GM20431 (cell line): ENCODE data around the gene THAP4.
"Not testable (repeated sequence)": the region's sequence is repeated elsewhere in the genome, so short reads cannot be mapped to it uniquely, and the experiment has no call there.

Experiments
- in situ Hi-C: fragments of 300-500 bp; cut with MseI, MboI; formaldehyde crosslinking; loops from one replicate; pipeline ENCODE4 v1.15.0; 2020; ENCODE audit warnings: low sequenced_read_pairs; ENCODE audit not compliant: unreplicated experiment

THAP4 gene

DNA sequence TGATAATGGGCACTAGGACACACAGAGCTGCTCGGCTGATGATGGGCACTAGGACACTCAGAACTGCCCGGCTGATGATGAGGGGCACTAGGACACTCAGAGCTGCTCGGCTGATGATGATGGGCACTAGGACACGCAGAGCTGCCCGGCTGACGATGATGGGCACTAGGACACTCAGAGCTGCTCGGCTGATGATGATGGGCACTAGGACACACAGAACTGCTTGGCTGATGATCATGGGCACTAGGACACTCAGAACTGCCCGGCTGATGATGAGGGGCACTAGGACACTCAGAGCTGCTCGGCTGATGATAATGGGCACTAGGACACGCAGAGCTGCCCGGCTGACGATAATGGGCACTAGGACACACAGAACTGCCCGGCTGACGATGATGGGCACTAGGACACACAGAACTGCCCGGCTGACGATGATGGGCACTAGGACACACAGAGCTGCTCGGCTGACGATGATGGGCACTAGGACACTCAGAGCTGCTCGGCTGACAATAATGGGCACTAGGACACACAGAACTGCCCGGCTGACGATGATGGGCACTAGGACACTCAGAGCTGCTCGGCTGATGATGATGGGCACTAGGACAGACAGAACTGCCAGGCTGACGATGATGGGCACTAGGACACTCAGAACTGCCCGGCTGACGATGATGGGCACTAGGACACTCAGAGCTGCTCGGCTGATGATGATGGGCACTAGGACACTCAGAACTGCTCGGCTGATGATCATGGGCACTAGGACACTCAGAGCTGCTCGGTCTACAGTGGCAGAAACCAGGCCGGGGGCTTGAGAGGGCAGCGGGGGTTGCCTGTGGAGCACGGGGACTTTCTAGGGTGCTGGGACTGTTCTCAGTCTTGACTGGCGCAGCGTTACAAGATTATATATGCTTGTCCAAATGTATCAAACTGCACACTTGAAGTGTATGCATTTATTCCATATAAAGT lies 46.2 kb downstream of the THAP4 start:
- in situ Hi-C loops, result not testable (repeated sequence)

DNA sequence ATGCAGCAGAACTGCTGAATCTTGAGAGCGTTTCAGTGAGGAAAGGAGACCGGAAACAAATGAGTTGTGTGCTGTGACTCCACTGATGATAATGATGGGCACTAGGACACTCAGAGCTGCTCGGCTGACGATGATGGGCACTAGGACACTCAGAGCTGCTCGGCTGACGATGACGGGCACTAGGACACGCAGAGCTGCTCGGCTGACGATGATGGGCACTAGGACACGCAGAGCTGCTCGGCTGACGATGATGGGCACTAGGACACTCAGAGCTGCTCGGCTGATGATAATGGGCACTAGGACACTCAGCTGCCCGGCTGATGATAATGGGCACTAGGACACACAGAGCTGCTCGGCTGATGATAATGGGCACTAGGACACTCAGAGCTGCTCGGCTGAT lies 47.1 kb downstream of the THAP4 start:
- in situ Hi-C loops, result not testable (repeated sequence)

- in situ Hi-C loops, result no loop called here
These were observed 50.2 kb downstream of the THAP4 start for GRCh38 chr2:241586564-241587264.

DNA sequence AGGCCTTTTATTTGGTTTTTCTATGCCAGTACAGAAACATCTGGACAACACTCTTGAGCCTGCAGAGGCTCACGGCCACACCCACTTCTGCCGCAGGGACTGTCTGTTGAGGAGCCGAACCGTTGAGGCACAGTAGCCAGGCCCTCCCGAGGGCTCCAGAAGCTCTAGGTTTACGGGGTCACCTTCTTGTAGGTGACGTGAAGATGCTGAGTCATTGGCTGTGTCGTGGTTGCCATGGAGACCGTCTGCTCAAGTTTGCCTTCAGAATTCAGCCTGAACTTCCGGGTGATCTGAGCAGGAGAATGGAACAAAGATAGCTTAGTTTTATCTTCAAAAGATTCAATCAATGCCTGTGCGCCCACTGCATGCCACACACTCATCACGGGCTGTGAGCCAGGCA lies 52.5 kb downstream of the THAP4 start:
- in situ Hi-C loops, result no loop called here

GRCh38 chr2:241582806-241583205 lies 54.2 kb downstream of the THAP4 start:
- in situ Hi-C loops, result no loop called here

GRCh38 chr2:241582328-241582727 lies 54.6 kb downstream of the THAP4 start:
- in situ Hi-C loops, result no loop called here

- in situ Hi-C loops, result no loop called here
These were observed 57.7 kb downstream of the THAP4 start for GRCh38 chr2:241579281-241579680.

DNA sequence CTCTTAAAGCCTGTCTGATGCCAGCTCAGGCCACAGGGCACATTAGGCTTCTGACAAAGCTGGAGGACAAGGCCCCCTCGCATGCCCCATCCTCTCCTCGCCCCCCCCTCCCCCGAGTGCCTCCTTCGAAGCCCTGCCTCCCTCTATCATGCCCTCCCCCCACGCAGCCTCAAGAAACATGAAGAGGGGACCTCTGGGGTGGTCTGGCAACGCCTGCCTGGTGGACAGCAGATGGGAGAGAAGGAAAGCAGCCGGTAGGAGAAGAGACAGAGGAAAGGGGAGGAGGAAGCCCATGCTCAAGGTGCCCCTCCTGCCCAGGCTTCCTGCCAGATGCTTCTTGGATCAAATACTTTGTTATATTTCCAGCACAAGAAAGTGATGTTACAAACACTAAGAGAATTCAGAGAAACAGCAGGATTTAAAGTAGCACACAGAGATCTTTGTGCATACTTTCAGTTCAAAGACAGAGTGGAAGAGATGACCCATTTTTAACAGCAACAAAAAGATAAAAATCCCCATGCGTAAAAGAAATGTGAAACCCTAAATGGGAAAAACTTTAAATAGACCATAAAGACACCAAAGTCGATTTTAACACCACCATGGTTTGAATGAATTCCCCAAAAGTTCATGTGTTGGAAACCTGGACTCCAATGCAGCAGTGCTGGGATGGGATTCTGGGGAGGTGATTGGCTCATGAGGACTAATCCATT lies 59.4 kb downstream of the THAP4 start:
- in situ Hi-C loops, result no loop called here

- in situ Hi-C loops, result no loop called here
These were observed 60.7 kb downstream of the THAP4 start for GRCh38 chr2:241576293-241576654.

DNA sequence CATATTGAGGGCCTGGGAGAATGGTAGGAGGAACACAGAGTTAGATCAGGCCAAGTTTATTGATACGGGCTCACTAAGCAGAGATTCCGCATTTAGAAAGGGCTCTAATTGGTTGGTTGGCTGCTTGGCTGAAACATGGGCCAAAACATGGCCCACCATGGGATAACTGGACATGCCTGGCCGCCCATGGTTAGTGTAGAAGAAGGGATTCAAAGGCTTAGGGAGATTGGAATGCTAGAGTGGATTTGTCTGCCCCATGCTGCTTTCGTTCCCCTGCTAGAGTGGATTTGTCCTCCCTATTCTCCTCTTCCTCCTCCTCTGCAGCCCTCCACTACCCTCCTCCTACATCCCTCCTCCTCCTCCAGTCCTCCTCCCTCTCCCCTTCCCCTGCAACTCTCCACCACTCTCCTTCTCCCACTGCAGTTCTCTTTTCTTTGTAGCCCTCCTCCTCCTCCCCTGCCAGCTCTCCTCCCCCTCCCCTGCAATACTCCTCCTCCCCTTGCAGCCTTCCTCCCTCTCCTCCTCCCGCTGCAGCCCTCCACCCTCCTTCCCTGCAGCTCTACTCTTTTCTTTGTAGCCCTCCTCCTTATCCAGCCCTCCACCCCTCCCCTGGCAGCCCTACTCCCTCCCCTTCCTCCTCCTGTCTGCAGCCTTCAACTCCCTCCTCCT lies 61.2 kb downstream of the THAP4 start:
- in situ Hi-C loops, result no loop called here

DNA sequence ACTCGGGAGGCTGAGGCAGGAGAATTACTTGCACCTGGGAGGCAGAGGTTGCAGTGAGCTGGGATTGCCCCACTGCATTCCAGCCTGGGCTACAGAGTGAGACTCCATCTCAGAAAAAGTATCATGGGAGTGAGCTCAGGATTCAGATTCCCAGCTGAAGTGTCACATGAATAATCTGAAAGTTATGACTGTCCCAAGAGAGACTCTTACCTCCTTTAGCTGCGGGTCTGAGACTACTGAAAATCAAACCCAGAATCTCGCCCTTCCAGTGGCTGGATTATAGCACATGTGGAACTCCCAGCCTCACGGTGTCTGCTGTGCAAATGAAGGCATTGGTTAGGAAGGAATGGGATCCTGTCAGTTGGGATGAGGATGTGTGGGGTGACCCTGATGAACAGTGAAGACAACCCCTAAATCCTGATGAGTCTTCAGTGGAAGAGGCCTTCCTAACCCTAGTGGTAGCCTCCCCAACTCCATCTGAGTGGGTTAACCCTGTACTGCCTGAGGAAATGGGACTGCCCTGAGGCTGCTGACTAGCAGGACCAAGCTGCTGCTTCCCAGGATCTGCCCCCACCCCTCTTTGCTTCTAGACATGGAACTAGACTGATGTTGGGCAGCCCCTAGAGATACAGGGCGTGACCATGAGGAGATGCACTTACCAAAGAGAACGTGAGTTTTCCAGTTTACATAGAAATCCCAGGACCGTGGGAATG lies 61.9 kb downstream of the THAP4 start:
- in situ Hi-C loops, result no loop called here

GRCh38 chr2:241573741-241574140 lies 63.2 kb downstream of the THAP4 start:
- in situ Hi-C loops, result no loop called here

DNA sequence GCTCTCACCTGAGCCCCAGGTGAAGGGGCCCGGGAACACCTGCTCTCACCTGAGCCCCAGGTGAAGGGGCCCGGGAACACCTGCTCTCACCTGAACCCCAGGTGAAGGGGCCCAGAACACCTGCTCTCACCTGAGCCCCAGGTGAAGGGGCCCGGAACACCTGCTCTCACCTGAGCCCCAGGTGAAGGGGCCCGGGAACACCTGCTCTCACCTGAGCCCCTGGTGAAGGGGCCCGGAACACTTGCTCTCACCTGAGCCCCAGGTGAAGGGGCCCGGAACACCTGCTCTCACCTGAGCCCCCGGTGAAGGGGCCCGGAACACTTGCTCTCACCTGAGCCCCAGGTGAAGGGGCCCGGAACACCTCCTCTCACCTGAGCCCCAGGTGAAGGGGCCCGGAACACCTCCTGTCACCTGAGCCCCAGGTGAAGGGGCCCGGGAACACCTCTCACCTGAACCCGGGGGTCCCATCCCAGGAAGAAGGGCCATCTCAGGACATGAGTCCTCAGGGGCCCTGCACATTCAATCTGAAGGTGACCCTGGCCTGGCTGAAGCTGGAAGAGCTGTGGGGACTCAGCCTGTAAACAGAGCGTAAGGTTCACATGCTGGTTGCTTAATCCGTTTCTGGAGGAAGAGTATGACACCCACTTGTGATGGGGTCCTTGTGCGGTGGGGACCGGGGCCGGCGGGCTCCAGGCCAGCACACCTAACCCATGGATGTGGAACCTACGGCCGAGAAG lies 63.9 kb downstream of the THAP4 start:
- in situ Hi-C loops, result not testable (repeated sequence)

DNA sequence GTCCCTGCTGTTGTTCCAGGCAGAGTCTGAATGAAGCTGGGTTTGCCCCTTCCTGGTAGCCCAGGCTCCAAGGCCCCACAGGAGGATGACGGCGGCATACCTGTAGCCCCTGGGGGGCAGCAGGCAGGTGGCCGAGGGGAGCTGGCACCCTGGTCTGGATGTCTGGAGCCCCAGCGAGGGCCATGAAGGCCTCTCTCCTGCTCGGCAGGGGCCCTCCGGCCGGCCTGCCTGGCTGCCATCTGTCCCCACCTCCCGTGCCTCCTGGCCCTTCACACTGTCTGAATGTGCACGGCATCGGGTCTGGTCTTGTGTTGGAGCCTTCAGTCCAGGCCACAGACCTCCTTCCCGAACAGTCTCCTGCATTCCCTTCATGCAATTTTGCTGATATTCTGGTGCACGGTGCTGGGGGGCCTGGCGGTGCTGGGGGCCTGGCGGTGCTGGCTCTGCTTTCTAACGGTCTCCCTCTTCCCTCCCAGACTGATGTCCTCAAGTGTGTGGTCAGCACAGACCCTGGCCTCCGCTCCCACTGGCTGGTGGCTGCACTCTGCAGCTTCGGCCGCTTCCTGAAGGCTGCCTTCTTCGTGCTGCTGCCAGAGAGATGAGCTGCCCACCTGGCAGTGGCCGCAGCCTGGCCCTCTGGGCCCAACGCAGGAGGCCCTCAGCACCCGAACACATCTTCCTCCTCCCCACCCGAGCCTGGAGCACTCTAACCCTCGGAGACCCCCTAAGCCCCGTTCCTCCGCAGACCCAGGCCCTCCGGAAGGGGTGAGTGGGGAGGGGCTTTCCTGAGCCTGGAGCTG lies 64.9 kb downstream of the THAP4 start:
- in situ Hi-C loops, result no loop called here

DNA sequence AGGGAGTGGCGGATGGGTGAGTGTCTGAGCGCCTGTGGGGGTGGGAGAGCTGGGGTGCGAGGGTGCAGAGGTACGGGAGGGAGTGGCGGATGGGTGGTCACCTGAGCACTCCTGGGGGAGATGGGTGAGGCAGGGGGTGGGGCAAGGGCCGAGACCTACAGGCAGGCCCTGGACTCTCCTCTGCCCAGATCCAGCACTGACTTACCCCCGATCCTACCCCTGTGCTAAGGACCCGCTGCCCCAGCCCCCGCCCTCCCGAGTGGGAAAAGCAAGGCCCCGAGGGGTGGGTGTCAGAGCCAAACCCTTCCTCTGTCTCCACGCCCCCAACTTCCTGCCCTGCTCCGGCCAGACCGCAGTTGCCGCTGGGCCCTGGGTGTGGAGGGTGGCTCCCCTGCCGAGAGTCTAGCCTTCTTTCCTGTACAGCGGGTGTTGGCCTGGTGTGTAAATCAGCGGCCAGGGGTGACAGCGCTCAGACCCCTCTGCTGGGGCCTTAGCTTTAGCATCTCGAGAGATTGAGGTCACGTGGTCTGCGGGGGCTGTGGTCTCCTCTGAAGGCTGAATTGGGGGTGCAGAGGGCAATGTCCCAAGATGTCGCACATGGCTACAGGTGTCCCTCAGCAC lies 65.9 kb downstream of the THAP4 start:
- in situ Hi-C loops, result no loop called here

DNA sequence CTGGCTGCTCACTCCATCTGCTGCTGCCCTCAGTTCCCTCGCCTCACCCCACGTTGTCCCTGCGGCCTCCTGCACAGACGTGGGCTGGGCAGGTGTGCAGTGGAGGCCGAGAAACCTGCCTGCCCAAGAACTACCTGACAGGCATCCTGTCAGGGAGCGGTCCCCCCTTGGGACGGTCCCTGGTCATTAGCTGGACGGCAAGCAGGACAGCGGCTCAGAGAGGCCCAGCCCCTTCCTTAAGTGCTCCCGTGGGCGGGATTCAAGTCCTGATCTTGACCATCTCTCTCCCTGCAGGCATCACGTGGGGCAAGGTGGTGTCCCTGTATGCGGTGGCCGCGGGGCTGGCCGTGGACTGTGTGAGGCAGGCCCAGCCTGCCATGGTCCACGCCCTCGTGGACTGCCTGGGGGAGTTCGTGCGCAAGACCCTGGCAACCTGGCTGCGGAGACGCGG lies 67.1 kb downstream of the THAP4 start:
- in situ Hi-C loops, result no loop called here

DNA sequence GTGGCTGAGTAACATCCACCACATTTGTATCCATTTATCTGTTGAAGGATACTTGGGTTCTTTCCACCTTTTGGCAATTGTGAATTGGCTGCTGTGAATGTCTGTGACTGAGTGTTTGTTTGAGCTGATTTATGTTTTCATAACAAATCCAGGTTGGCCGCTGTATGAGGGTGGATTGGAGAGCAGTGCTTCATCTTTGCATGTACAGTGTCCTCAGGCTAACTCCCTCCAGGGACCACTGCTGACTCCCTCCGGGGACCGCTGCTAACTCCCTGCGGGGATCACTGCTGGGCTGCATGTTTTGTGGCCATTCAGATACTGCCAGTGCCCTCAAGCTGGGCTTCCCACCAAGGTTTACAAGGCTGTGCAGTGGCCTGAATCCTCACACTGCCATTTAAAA lies 68.2 kb downstream of the THAP4 start:
- in situ Hi-C loops, result no loop called here

DNA sequence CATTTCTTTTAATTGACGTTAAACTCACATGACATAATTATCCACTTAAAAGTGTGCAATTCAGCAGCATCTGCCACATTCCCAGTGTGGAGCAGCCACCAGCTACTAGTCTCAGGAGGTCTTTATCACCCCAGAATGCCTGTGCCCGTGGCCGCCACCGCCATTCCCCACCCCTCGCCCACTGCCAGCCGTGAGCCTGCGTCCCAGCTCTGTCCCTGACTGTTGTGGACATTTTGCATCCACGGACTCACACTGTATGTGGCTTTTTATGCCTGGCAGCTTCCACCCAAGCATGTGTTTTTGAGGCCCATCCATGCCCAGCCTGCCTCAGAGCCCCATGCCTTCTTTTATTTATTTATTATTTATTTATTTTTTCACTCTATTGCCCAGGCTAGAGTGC lies 69.2 kb downstream of the THAP4 start:
- in situ Hi-C loops, result no loop called here
